ENCODE results near the gene VWA3B.

DNA sequence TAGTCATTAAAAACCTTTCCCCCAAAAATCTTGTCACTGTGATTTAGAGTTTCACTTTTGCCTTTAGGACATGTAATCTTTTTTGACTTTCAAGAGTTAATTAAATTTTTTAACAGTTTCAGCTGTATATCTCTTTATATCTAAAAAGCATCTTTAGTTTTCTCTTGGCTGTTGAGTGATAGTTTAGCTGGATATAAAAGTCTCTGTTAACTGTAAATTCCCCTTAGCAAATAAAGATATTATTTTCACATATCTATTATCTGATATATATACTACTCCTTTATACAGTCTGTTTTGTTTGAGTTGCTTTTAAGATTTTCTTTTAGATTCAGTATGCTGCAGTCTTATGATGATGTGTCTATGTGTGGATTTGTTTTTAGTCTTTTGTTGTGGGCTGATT, 160.4 kb downstream of the VWA3B start:
- TF ChIP-seq EZH2 (IDR thresholded peaks at IDR 0.05; ENCODE audit: insufficient read depth, poor library complexity, severe bottlenecking) (no peak), EZH2phosphoT487 (IDR thresholded peaks at IDR 0.05; ENCODE audit: insufficient read depth, low read depth) (no peak)
